HepG2 (cell line): ENCODE measurements around the gene YIF1A. TPM values are rescaled to one million over a fixed set of nuclear protein-coding genes. Genes with fewer than 3 reads are reported as not detected.

Experiments used
- ATF5 ChIP-seq: sonication (generic); formaldehyde crosslinking; IDR thresholded peaks from 2 replicates; pipeline ENCODE4 v1.4.0; 2020; ENCODE audit warnings: mild to moderate bottlenecking, low read depth, missing genetic modification reagents
- CREB3 ChIP-seq: sonication (generic); formaldehyde crosslinking; IDR thresholded peaks from 2 replicates; pipeline ENCODE4 v1.5.0; 2020; ENCODE audit warnings: missing genetic modification reagents
- DZIP1 ChIP-seq: sonication (generic); formaldehyde crosslinking; IDR thresholded peaks from 2 replicates; pipeline ENCODE4 v1.5.0; 2020; ENCODE audit warnings: mild to moderate bottlenecking, missing genetic modification reagents
- GTF3A ChIP-seq: sonication (generic); formaldehyde crosslinking; conservative IDR thresholded peaks from 2 replicates; pipeline ENCODE4 v1.4.0; 2020; ENCODE audit warnings: mild to moderate bottlenecking, missing genetic modification reagents
- IRF1 ChIP-seq: sonication (generic); formaldehyde crosslinking; IDR thresholded peaks from 2 replicates; pipeline ENCODE4 v1.4.0; 2020; ENCODE audit warnings: low read depth, mild to moderate bottlenecking, missing genetic modification reagents
- MAX ChIP-seq: IDR thresholded peaks from 2 replicates; pipeline ENCODE4 v1.6.1; 2012; ENCODE audit warnings: inconsistent platforms
- PATZ1 ChIP-seq: sonication (generic); formaldehyde crosslinking; IDR thresholded peaks from 2 replicates; pipeline ENCODE4 v1.4.0; 2020; ENCODE audit warnings: missing genetic modification reagents
- POLR2A ChIP-seq, 2 experiments: IDR thresholded peaks; 2 replicates each; pipeline ENCODE4 v1.6.1; 2011; ENCODE audit warnings: low read depth in 2 of 2, low read length in 2 of 2, mild to moderate bottlenecking in 1 of 2, moderate library complexity in 1 of 2; ENCODE audit not compliant: insufficient read depth in 1 of 2
- ZFAT ChIP-seq: sonication (generic); formaldehyde crosslinking; conservative IDR thresholded peaks from 2 replicates; pipeline ENCODE4 v1.8.1; 2023; ENCODE audit warnings: missing genetic modification reagents, inconsistent platforms
- ZNF292 ChIP-seq: sonication (generic); formaldehyde crosslinking; IDR thresholded peaks from 2 replicates; pipeline ENCODE4 v1.8.1; 2022; ENCODE audit warnings: mild to moderate bottlenecking, low read depth, missing genetic modification reagents, borderline replicate concordance
- ZNF354B ChIP-seq: sonication (generic); formaldehyde crosslinking; IDR thresholded peaks from 2 replicates; pipeline ENCODE4 v1.8.0; 2022; ENCODE audit warnings: mild to moderate bottlenecking, missing genetic modification reagents
- ZNF383 ChIP-seq: sonication (generic); formaldehyde crosslinking; IDR thresholded peaks from 2 replicates; pipeline ENCODE4 v1.4.0; 2020; ENCODE audit warnings: missing genetic modification reagents, mild to moderate bottlenecking, borderline replicate concordance
- ZNF598 ChIP-seq: sonication (generic); formaldehyde crosslinking; IDR thresholded peaks from 2 replicates; pipeline ENCODE4 v1.5.1; 2020; ENCODE audit warnings: mild to moderate bottlenecking, missing genetic modification reagents, borderline replicate concordance
- ZNF724P ChIP-seq: sonication (generic); formaldehyde crosslinking; IDR thresholded peaks from 2 replicates; pipeline ENCODE4 v1.8.0; 2022; ENCODE audit warnings: missing genetic modification reagents, borderline replicate concordance
- ZNF776 ChIP-seq: sonication (generic); formaldehyde crosslinking; IDR thresholded peaks from 2 replicates; pipeline ENCODE4 v1.4.0; 2020; ENCODE audit warnings: mild to moderate bottlenecking, missing genetic modification reagents
- polyA plus RNA-seq, 8 experiments: library from polyadenylated mRNA; depleted of rRNA in 3 of 8; stranded (reverse) in 7 of 8; unstranded in 1 of 8; fragments of >200 nt; fragmentation: Illumina TruSeq in 4 of 8; extraction: Trizol in 4 of 8; gene quantifications; 2 replicates each; pipeline versions ENCODE4 v1.2.1 to v1.2.3, GENCODE V29; 2011 to 2016; ENCODE audit warnings: low read depth in 4 of 8, missing spikeins in 1 of 8, mixed read lengths in 1 of 8; ENCODE audit not compliant: insufficient read depth in 1 of 8
- total RNA-seq, 5 experiments: library from RNA; depleted of rRNA; stranded (reverse); fragments of >200 nt; fragmentation: Illumina TruSeq; extraction: Trizol; gene quantifications; 2 replicates each; pipeline ENCODE4 v1.2.3, GENCODE V29; 2016; ENCODE audit warnings: low read depth in 1 of 5

Gene YIF1A
- total and polyA plus RNA-seq, 2 of the 13 experiments (the other 11 are each of a cell fraction or from before 2014, with no cell fraction given), result 133 to 145 TPM

- peak; percentile 56; the same call in 1 of the 2 replicates for TF ChIP-seq DZIP1
- TF ChIP-seq ZNF383 (CRISPR knock-in tag), result 0 out of 2 replicates have a peak, but pooled peaks have one; percentile 36
- TF ChIP-seq ZNF724P (CRISPR knock-in tag), result peak; percentile 29; the same call in 1 of the 2 replicates
- TF ChIP-seq POLR2A (IDR thresholded peaks at IDR 0.05; ENCODE audit: insufficient read depth in 1 of 2, low read depth in 2 of 2, low read length in 2 of 2), result peak in 1 of 2 experiments; percentile 14; a peak in 1 of 4 replicates
- TF ChIP-seq ZNF354B, result no peak
- no peak for TF ChIP-seq IRF1 (CRISPR knock-in tag)
- 0 out of 2 replicates have a peak, but pooled peaks have one; percentile 20 for TF ChIP-seq GTF3A (CRISPR knock-in tag)
- peak; percentile 81 for TF ChIP-seq MAX
- no peak for TF ChIP-seq CREB3 (CRISPR knock-in tag)
- 0 out of 2 replicates have a peak, but pooled peaks have one; percentile 17 for TF ChIP-seq ATF5 (CRISPR knock-in tag)
- no peak for TF ChIP-seq ZFAT (CRISPR knock-in tag)
- TF ChIP-seq ZNF598, result peak; percentile 41; the same call in 1 of the 2 replicates
- TF ChIP-seq PATZ1 (CRISPR knock-in tag), result peak; percentile 28; the same call in 1 of the 2 replicates
- TF ChIP-seq ZNF292 (CRISPR knock-in tag), result no peak
- TF ChIP-seq ZNF776 (CRISPR knock-in tag), result 0 out of 2 replicates have a peak, but pooled peaks have one; percentile 49
Measured at GRCh38 chr11:66335531-66336233, 46.7 kb upstream of the YIF1A start (continued).
